K562 (cell line): ENCODE data around the gene UMAD1. TPM values are rescaled to one million over a fixed set of nuclear protein-coding genes. Genes with fewer than 3 reads are reported as not detected.

Experiments used
- ATAC-seq: fragments of 200-7000 bp; cut with Tn5 transposase; 3 replicates; pipeline ENCODE4 v1.9.1; 2020; ENCODE audit warnings: moderate library complexity
- BruUV-seq: library from RNA; stranded (reverse); fragments of 400-500 nt; replicated peaks from 2 replicates; lab custom pipeline; 2021; lab: Mats Ljungman, UMichigan
- CTCF ChIA-PET: fragments of 300-600 bp; formaldehyde crosslinking; extraction: SDS; loops from one replicate; lab custom pipeline; 2021; ENCODE audit warnings: low intra/inter-chr PET ratio; lab: Yijun Ruan, JAX
- POLR2A ChIA-PET: fragments of 300-600, 350-650 bp; sonication (Branson Sonifier 250); formaldehyde crosslinking; extraction: SDS; loops from one replicate; lab custom pipeline; 2021; ENCODE audit warnings: antibody characterized with exemption, inconsistent platforms; lab: Yijun Ruan, JAX
- DNase-seq, 4 experiments: peaks; one replicate each; pipeline versions ENCODE4 v3.0.0 to v3.0.0-alpha.2; 2011 to 2018; ENCODE audit warnings: low spot score in 3 of 4, mixed read lengths in 3 of 4; ENCODE audit errors: extremely low read depth in 1 of 4
- FAIRE-seq: peaks from 2 replicates; lab custom pipeline; 2011; peaks lifted over from hg19 to GRCh38; lab: Jason Lieb, UNC
- H2AFZ ChIP-seq: 2 replicates; pipeline ENCODE4 v1.6.0; 2011; ENCODE audit warnings: low read depth, low read length, control low read depth, inconsistent platforms
- H3K27ac ChIP-seq: fragments of 200-600 bp; 3 replicates; pipeline ENCODE4 v1.8.0; 2011; ENCODE audit warnings: low read depth, mild to moderate bottlenecking, control low read depth, inconsistent platforms, low read length, moderate library complexity, mixed read lengths; ENCODE audit errors: extremely low read depth
- H3K27me3 ChIP-seq, 2 experiments: fragments of 300-600 bp in 1 of 2; 2 replicates in 1 of 2; 3 replicates in 1 of 2; pipeline versions ENCODE4 v1.6.0 to v1.8.0; 2011; ENCODE audit warnings: inconsistent platforms in 2 of 2, low read length in 2 of 2, mild to moderate bottlenecking in 1 of 2, mixed read lengths in 1 of 2, moderate library complexity in 1 of 2; ENCODE audit not compliant: control insufficient read depth in 2 of 2, insufficient read depth in 2 of 2
- H3K36me3 ChIP-seq: fragments of 300-600 bp; 3 replicates; pipeline ENCODE4 v1.8.0; 2011; ENCODE audit warnings: mild to moderate bottlenecking, low read length, inconsistent platforms; ENCODE audit not compliant: control insufficient read depth, insufficient read depth
- H3K4me1 ChIP-seq, 2 experiments: fragments of 200-600 bp in 1 of 2; replicated peaks in 1 of 2; 2 replicates in 1 of 2; 3 replicates in 1 of 2; pipeline versions ENCODE4 v1.5.1 to v1.8.0; 2011; ENCODE audit warnings: inconsistent platforms in 2 of 2, low read length in 2 of 2, mild to moderate bottlenecking in 1 of 2, mixed read lengths in 1 of 2, moderate library complexity in 1 of 2; ENCODE audit not compliant: control insufficient read depth in 2 of 2, insufficient read depth in 2 of 2
- H3K4me2 ChIP-seq: 2 replicates; pipeline ENCODE4 v1.6.1; 2011; ENCODE audit warnings: low read length, control low read depth, inconsistent platforms, mixed read lengths; ENCODE audit not compliant: insufficient read depth
- H3K4me3 ChIP-seq: fragments of 200-600 bp; sonication (generic), shearing (Covaris generic); 2 replicates; pipeline ENCODE4 v1.5.1; 2016; ENCODE audit warnings: control low read depth, inconsistent platforms
- H3K79me2 ChIP-seq: fragments of 200-600 bp; 3 replicates; pipeline ENCODE4 v1.8.0; 2011; ENCODE audit warnings: low read length, inconsistent platforms; ENCODE audit not compliant: control insufficient read depth, insufficient read depth
- H3K9ac ChIP-seq, 2 experiments: 2 replicates each; pipeline versions ENCODE4 v1.6.0 to v1.6.1; 2011; ENCODE audit warnings: low read depth in 2 of 2, low read length in 2 of 2, control low read depth in 1 of 2, inconsistent platforms in 1 of 2, mild to moderate bottlenecking in 1 of 2, mixed read lengths in 1 of 2; ENCODE audit not compliant: insufficient read depth in 1 of 2
- H3K9me1 ChIP-seq: one replicate; pipeline ENCODE4 v1.6.0; 2011; ENCODE audit warnings: inconsistent platforms, mild to moderate bottlenecking, low read length, moderate library complexity; ENCODE audit not compliant: control insufficient read depth, insufficient read depth
- H3K9me3 ChIP-seq: replicated peaks from 2 replicates; pipeline ENCODE4 v1.5.1; 2011; ENCODE audit warnings: low read depth, low read length, inconsistent platforms; ENCODE audit not compliant: control insufficient read depth, insufficient read depth
- H4K20me1 ChIP-seq: replicated peaks from 2 replicates; pipeline ENCODE4 v1.6.1; 2011; ENCODE audit warnings: low read length, inconsistent platforms, mixed read lengths; ENCODE audit not compliant: control insufficient read depth, insufficient read depth
- CTBP1 ChIP-seq: fragments of 450-650 bp; IDR thresholded peaks from 2 replicates; pipeline ENCODE4 v1.6.1; 2016; ENCODE audit warnings: borderline replicate concordance
- FOXA3 ChIP-seq, 2 experiments: fragments of 450-650 bp in 1 of 2; sonication (generic) in 1 of 2; formaldehyde crosslinking; IDR thresholded peaks in 1 of 2; conservative IDR thresholded peaks in 1 of 2; 2 replicates each; pipeline versions ENCODE4 v1.4.0 to v1.8.0; 2020 to 2022; ENCODE audit warnings: mild to moderate bottlenecking in 2 of 2, missing genetic modification reagents in 1 of 2
- FOXM1 ChIP-seq, 2 experiments: fragments of 450-650 bp in 1 of 2; sonication (generic) in 1 of 2; formaldehyde crosslinking in 1 of 2; IDR thresholded peaks; 2 replicates each; pipeline versions ENCODE4 v1.6.1 to v1.9.0; 2017 to 2022; ENCODE audit warnings: low read depth in 2 of 2, mild to moderate bottlenecking in 2 of 2, missing genetic modification reagents in 1 of 2, moderate library complexity in 1 of 2
- GATA2 ChIP-seq: sonication (generic); formaldehyde crosslinking; IDR thresholded peaks from 2 replicates; pipeline ENCODE4 v1.4.0; 2020; ENCODE audit warnings: mild to moderate bottlenecking, missing genetic modification reagents
- HMG20B ChIP-seq: fragments of 250-450 bp; sonication (Bioruptor Pico); IDR thresholded peaks from 2 replicates; pipeline ENCODE4 v1.5.0; 2021; ENCODE audit warnings: mild to moderate bottlenecking
- NCOA1 ChIP-seq: fragments of 450-650 bp; IDR thresholded peaks from 2 replicates; pipeline ENCODE4 v1.6.1; 2016; ENCODE audit warnings: low read depth
- PHF21A ChIP-seq: fragments of 450-650 bp; IDR thresholded peaks from 2 replicates; pipeline ENCODE4 v1.6.1; 2017; ENCODE audit warnings: low read depth, borderline replicate concordance
- RBM17 ChIP-seq: fragments of 200-400 bp; formaldehyde crosslinking; IDR thresholded peaks from 2 replicates; pipeline ENCODE4 v1.6.1; 2017; ENCODE audit warnings: low read depth, mild to moderate bottlenecking, low read length, borderline replicate concordance
- SNIP1 ChIP-seq: fragments of 450-650 bp; IDR thresholded peaks from 2 replicates; pipeline ENCODE4 v1.7.1; 2017; ENCODE audit warnings: low read depth, mild to moderate bottlenecking
- STAT5B ChIP-seq: fragments of 250-450 bp; sonication (Bioruptor Pico); IDR thresholded peaks from 2 replicates; pipeline ENCODE4 v1.8.0; 2021; ENCODE audit warnings: mild to moderate bottlenecking, inconsistent platforms
- TSHZ1 ChIP-seq: fragments of 250-450 bp; sonication (Bioruptor Pico); IDR thresholded peaks from 2 replicates; pipeline ENCODE4 v1.4.0; 2020; ENCODE audit warnings: mild to moderate bottlenecking, moderate library complexity
- ZBTB11 ChIP-seq, 3 experiments: fragments of 200-800 bp in 1 of 3; fragments of 250-450 bp in 1 of 3; fragments of 450-650 bp in 1 of 3; sonication (Bioruptor Pico) in 1 of 3; sonication (Bioruptor generic) in 1 of 3; formaldehyde crosslinking in 1 of 3; IDR thresholded peaks; 2 replicates each; pipeline versions ENCODE4 v1.6.1 to v1.8.0; 2016 to 2022; ENCODE audit warnings: mild to moderate bottlenecking in 2 of 3, missing genetic modification characterization in 2 of 3, missing compliant biosample characterization in 1 of 3, moderate library complexity in 1 of 3
- ZFP30 ChIP-seq: fragments of 250-450 bp; sonication (Bioruptor Pico); IDR thresholded peaks from 2 replicates; pipeline ENCODE4 v1.8.0; 2022; ENCODE audit warnings: moderate library complexity, mild to moderate bottlenecking, inconsistent platforms, borderline replicate concordance
- WGBS: fragments of 100-300 bp; shearing (Covaris generic); methylation state at CpG from one replicate; pipeline ENCODE4 v1.1.6; 2016; ENCODE audit warnings: low coverage, mixed read lengths; ENCODE audit not compliant: insufficient coverage; ENCODE audit errors: missing lambda C conversion rate; 5-methylcytosine and 5-hydroxymethylcytosine counted together
- in situ Hi-C: fragments of 300-500 bp; cut with MboI; formaldehyde crosslinking; loops from 4 replicates; pipeline ENCODE4 v1.15.0; 2018; ENCODE audit warnings: inconsistent platforms, mixed read lengths
- intact Hi-C: fragments of 100-400 bp; cut with micrococcal nuclease; formaldehyde crosslinking; loops from 2 replicates; pipeline ENCODE4 v1.14.2; 2022
- polyA plus RNA-seq, 8 experiments: library from polyadenylated mRNA; depleted of rRNA in 4 of 8; stranded (reverse) in 5 of 8; unstranded in 3 of 8; fragments of >200 nt; fragmentation: Nextera tagmentation in 2 of 8; fragmentation: Illumina TruSeq in 1 of 8; extraction: Ambion mirVana in 2 of 8; extraction: Trizol in 1 of 8; gene quantifications; 2 replicates each; pipeline versions ENCODE4 v1.2.1 to v1.2.3, GENCODE V29; 2011 to 2014; ENCODE audit warnings: inconsistent platforms in 1 of 8, missing spikeins in 1 of 8
- total RNA-seq, 7 experiments: library from RNA; depleted of rRNA in 6 of 7; stranded (reverse); fragments of >200 nt in 6 of 7; fragmentation: Illumina TruSeq in 2 of 7; extraction: Trizol in 2 of 7; gene quantifications; 2 replicates each; pipeline versions ENCODE4 v1.2.1 to v1.2.3, GENCODE V29; 2011 to 2021; ENCODE audit warnings: low replicate concordance in 1 of 7
- TF ChIP-seq, protein P1 (sequence below): IDR thresholded peaks from 3 replicates; pipeline ENCODE4 v1.6.1; 2011; ENCODE audit warnings: borderline replicate concordance, mild to moderate bottlenecking; ENCODE audit not compliant: insufficient read length, insufficient read depth

Gene UMAD1
- total and polyA plus RNA-seq, 9 of the 15 experiments (the other 6 are each of a cell fraction or from before 2014, with no cell fraction given), result 9.0 to 26.7 (median 13.3) TPM

DNA sequence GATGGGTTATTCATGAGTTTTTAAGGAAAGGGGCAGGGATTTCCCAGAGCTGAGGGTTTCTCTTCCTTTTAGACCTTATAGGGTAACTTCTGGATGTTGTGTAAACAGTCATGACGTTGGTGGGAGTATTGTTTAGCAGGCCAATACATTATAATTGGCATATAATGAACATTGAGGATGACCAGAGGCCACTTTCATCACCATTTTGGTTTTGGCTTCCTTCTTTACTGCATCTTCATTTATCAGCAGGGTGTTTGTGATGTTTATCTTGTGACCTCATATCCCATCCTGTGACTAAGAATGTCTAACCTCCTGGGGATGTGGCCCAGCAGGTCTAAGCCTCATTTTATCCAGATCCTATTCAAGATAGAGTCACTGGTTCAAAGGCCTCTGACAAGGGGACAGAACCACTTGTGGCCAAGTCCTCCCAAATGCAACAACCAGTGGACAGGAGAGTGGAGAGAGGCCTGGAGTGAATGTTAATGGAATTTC, 155.1 kb downstream of the UMAD1 start:
- H3K9me3 ChIP-seq, result no peaks in the 10 kb centered on the region
- H2AFZ ChIP-seq, result no peak overlapping the region
- in situ Hi-C loops (no loop called here), intact Hi-C loops (no loop called here)
- ATAC-seq (no peak), DNase-seq (no peak), FAIRE-seq (no peak)
- H3K9me1 ChIP-seq, result no peaks in the 10 kb centered on the region
- H3K9ac ChIP-seq, result no peak overlapping the region
- 15% methylated on average over 1 of the region's 1 CpG for WGBS
- ChIA-PET POLR2A (no interaction called here), CTCF (no interaction called here)
- no peaks in the 10 kb centered on the region for H3K36me3 ChIP-seq
- no peak overlapping the region for H3K4me2 ChIP-seq
- no peaks in the 10 kb centered on the region for H4K20me1 ChIP-seq
- no peak overlapping the region for H3K4me3 ChIP-seq
- H3K27ac ChIP-seq, result no peak overlapping the region
- BruUV-seq, result no TSS peak
- peaks cover 0 to 3% of the 10 kb centered on the region in 2 experiments; a peak in 2 of 5 replicates for H3K4me1 ChIP-seq
- no peaks in the 10 kb centered on the region for H3K79me2 ChIP-seq
- no peaks in the 10 kb centered on the region for H3K27me3 ChIP-seq
- no peak for TF ChIP-seq PHF21A
- TF ChIP-seq FOXA3 (CRISPR knock-in tag; conservative IDR thresholded peaks at IDR 0.05 in 1 of 2, IDR thresholded peaks at IDR 0.05 in 1 of 2), result 0 out of 4 replicates have a peak, but pooled peaks of 1 of the 2 experiments have one; percentile 12
- TF ChIP-seq, protein P1, sequence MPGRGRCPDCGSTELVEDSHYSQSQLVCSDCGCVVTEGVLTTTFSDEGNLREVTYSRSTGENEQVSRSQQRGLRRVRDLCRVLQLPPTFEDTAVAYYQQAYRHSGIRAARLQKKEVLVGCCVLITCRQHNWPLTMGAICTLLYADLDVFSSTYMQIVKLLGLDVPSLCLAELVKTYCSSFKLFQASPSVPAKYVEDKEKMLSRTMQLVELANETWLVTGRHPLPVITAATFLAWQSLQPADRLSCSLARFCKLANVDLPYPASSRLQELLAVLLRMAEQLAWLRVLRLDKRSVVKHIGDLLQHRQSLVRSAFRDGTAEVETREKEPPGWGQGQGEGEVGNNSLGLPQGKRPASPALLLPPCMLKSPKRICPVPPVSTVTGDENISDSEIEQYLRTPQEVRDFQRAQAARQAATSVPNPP, result no peak
- peak; percentile 61 for TF ChIP-seq CTBP1
- no peak for TF ChIP-seq SNIP1
- no peak for TF ChIP-seq HMG20B (CRISPR knock-in tag)
- TF ChIP-seq ZFP30 (CRISPR knock-in tag), result no peak
- no peak for TF ChIP-seq TSHZ1 (CRISPR knock-in tag)
- no peak for TF ChIP-seq RBM17
- TF ChIP-seq NCOA1, result no peak
- no peak for TF ChIP-seq ZBTB11 (CRISPR knock-in tag; IDR thresholded peaks at IDR 0.05)
- TF ChIP-seq STAT5B (CRISPR knock-in tag), result no peak
- TF ChIP-seq FOXM1 (IDR thresholded peaks at IDR 0.05; ENCODE audit: low read depth), result no peak
- TF ChIP-seq FOXM1 (CRISPR knock-in tag; IDR thresholded peaks at IDR 0.05; ENCODE audit: low read depth), result no peak
- no peak for TF ChIP-seq GATA2 (CRISPR knock-in tag)
